ENCODE data around the gene GABRG1. TPM values are rescaled to one million over a fixed set of nuclear protein-coding genes. Genes with fewer than 3 reads are reported as not detected.

The GABRG1 gene
- total RNA-seq, 1 donor from 2014 or later = not detected

DNA sequence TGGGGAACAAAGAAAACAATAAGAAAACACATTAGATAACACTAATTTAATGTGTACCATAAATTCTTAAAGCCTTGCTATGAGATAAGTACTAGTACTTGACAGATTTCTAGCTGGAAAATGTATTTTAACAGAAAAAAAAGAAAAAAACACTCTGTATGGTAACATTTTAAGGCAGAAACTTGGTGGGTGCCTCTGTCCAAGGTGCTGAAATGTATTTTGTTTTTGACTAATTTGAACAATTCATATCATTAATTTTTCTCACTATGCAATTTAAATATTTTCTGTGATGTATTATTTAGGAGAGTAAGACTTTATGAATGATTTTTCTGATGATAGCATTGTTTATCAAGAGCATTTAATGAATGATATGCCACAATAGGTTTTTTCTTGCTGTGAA is 107.5 kb downstream of the GABRG1 start:
- no peaks in the 10 kb centered on the region for H3K27me3 Mint-ChIP-seq (ENCODE audit: unreplicated experiment)
- H3K4me3 Mint-ChIP-seq (ENCODE audit: unreplicated experiment) = no peak overlapping the region
- H3K9me3 Mint-ChIP-seq (ENCODE audit: unreplicated experiment) = no peaks in the 10 kb centered on the region
- H3K36me3 Mint-ChIP-seq (ENCODE audit: unreplicated experiment) = no peaks in the 10 kb centered on the region
- TF ChIP-seq CTCF (IDR thresholded peaks at IDR 0.05; ENCODE audit: partially characterized antibody, unreplicated experiment) = no peak
- no peak for DNase-seq
- no peak overlapping the region for H3K27ac Mint-ChIP-seq (ENCODE audit: unreplicated experiment)
- no peaks in the 10 kb centered on the region for H3K4me1 Mint-ChIP-seq (ENCODE audit: low read depth, unreplicated experiment)

GRCh38 chr4:45992728-45993127 is 131.1 kb downstream of the GABRG1 start:
- DNase-seq = no peak
- Mint-ChIP-seq H3K4me1 (ENCODE audit: low read depth, unreplicated experiment) (peaks cover 2% of the 10 kb centered on the region), H3K4me3 (ENCODE audit: unreplicated experiment) (no peak overlapping the region), H3K27ac (ENCODE audit: unreplicated experiment) (no peak overlapping the region), H3K27me3 (ENCODE audit: unreplicated experiment) (peaks cover 2% of the 10 kb centered on the region), H3K36me3 (ENCODE audit: unreplicated experiment) (no peaks in the 10 kb centered on the region), H3K9me3 (ENCODE audit: unreplicated experiment) (no peaks in the 10 kb centered on the region)
- TF ChIP-seq CTCF (IDR thresholded peaks at IDR 0.05; ENCODE audit: partially characterized antibody, unreplicated experiment) = no peak

- DNase-seq = no peak
- Mint-ChIP-seq H3K9me3 (ENCODE audit: unreplicated experiment) (no peaks in the 10 kb centered on the region), H3K36me3 (ENCODE audit: unreplicated experiment) (no peaks in the 10 kb centered on the region), H3K27me3 (ENCODE audit: unreplicated experiment) (no peaks in the 10 kb centered on the region), H3K27ac (ENCODE audit: unreplicated experiment) (no peak overlapping the region), H3K4me3 (ENCODE audit: unreplicated experiment) (no peak overlapping the region), H3K4me1 (ENCODE audit: low read depth, unreplicated experiment) (no peaks in the 10 kb centered on the region)
- TF ChIP-seq CTCF (IDR thresholded peaks at IDR 0.05; ENCODE audit: partially characterized antibody, unreplicated experiment) = no peak
Measured at GRCh38 chr4:45989775-45990174, 134.1 kb downstream of the GABRG1 start.

- no peak overlapping the region for H3K4me3 Mint-ChIP-seq (ENCODE audit: unreplicated experiment)
- DNase-seq = no peak
- no peaks in the 10 kb centered on the region for H3K4me1 Mint-ChIP-seq (ENCODE audit: low read depth, unreplicated experiment)
- H3K27me3 Mint-ChIP-seq (ENCODE audit: unreplicated experiment) = no peaks in the 10 kb centered on the region
- TF ChIP-seq CTCF (IDR thresholded peaks at IDR 0.05; ENCODE audit: partially characterized antibody, unreplicated experiment) = no peak
- no peaks in the 10 kb centered on the region for H3K36me3 Mint-ChIP-seq (ENCODE audit: unreplicated experiment)
- no peaks in the 10 kb centered on the region for H3K9me3 Mint-ChIP-seq (ENCODE audit: unreplicated experiment)
- H3K27ac Mint-ChIP-seq (ENCODE audit: unreplicated experiment) = no peak overlapping the region
Measured at GRCh38 chr4:45987858-45988257, 136.0 kb downstream of the GABRG1 start.

Measured in glutamatergic neuron (in vitro differentiated cells).